HG03457 (cell line): Measurements from ENCODE around the gene SEC31B.

Source experiments
- ATAC-seq: cut with Tn5 transposase; IDR thresholded peaks from one replicate; pipeline ENCODE4 v1.9.1; 2021; ENCODE audit warnings: moderate number of reproducible peaks; ENCODE audit not compliant: unreplicated experiment

Gene SEC31B

DNA sequence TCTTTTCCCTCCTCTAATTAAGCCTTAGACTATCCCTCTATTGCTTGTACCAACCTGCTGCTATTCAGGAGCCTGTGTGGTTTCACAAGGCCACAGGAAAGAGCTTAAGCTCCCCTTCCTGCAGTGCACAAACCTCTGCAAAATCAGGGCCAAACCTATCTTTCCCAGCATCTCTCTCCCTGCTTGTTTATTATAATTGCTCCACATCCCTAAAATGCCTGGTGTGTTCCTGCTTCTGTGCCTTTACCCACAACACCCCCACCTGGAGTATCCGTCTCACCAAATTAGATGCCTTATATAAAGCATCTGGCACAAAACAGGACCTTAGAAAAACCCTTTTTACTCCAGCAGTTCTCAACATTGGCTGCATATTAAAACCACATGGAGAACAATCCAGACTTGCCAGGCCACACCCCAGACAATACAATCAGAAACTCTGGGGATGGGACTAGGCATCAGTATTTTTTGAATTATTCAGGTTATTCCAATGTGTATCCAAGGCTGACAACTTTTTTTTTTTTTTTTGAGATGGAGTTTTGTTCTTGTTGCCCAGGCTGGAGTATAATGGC lies 16.7 kb downstream of the SEC31B start:
- no peak for ATAC-seq

GRCh38 chr10:100501423-100501822 lies 18.2 kb downstream of the SEC31B start:
- ATAC-seq = no peak

GRCh38 chr10:100498059-100498458 lies 21.6 kb downstream of the SEC31B start:
- ATAC-seq = no peak

- ATAC-seq = no peak
These were observed 23.1 kb downstream of the SEC31B start for GRCh38 chr10:100496567-100496966.

GRCh38 chr10:100490531-100490930 lies 29.1 kb downstream of the SEC31B start:
- ATAC-seq = no peak

DNA sequence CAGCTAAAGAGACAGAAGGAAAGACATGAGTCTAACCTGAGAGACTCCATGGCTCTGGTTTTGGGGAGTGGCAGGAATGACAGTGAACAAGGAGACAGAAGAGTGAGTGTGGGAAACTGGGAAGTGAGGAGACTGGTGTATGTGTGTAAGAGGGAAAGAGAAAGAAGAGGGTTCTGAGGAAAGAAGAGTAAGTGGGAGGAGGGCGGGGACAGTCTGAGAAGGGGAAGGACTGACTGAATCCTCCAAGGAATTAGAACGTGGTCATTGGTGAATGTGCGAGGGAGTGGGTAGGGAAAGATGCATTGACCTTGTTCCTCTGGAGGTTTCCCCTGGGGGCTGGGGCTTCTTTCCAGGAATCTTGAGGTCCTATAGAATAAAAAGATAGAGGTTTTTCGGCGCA lies 30.3 kb downstream of the SEC31B start:
- no peak for ATAC-seq

GRCh38 chr10:100487529-100487928 lies 32.1 kb downstream of the SEC31B start:
- ATAC-seq = no peak

DNA sequence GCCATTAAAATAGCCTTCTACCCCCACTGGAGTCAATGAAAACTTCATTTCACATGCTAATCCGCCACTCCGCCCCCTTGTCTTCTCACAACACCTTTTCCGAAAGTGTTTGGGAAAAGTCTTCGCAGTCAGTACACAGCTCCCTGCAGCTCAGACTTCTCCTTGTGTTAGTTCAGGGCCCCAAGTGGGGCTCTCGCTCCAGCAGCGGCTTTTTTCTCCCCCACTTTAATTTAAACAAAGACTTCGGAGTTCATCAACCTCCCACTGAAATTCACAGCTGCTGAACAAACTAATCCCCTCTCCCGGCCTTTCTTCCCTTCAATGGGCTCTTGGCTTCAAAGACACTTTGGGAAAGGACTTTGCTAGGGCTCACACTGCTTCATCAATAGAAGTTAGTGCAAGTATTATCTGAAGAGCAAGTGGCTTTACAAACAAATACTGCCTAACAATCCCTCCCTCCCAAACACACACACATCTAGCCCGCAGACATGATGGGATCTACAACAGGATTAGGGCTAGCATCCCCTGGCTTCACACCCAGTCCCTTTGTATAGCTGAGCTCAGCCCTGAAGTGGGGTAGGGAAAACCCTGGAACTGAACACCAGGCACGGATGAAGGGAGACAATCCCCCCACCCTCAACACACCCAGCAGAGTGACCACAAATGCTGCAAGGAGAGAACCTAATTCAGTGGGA lies 33.7 kb downstream of the SEC31B start:
- ATAC-seq = no peak

GRCh38 chr10:100485366-100485765 lies 34.3 kb downstream of the SEC31B start:
- no peak for ATAC-seq

GRCh38 chr10:100483876-100484666 lies 35.6 kb downstream of the SEC31B start:
- ATAC-seq = no peak

DNA sequence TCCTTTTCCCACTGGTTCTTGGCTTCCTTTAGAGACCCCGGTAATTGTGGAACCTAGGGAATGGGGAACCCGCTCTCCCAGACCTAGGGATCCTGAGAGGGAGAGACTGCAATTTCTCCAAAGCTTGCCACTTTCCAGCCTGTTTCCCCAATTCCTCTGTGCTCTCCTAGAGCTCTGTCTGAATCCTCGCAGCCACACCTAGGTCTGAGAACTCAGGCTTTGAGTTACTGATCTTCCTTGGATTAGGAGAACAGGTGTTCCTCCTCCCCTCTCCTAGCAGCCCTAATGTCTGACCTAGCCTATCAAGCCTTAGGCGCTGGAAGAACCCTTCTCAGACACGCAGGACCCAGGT lies 36.9 kb downstream of the SEC31B start:
- no peak for ATAC-seq

- ATAC-seq = no peak
These were observed 37.4 kb downstream of the SEC31B start for GRCh38 chr10:100482181-100482833.

DNA sequence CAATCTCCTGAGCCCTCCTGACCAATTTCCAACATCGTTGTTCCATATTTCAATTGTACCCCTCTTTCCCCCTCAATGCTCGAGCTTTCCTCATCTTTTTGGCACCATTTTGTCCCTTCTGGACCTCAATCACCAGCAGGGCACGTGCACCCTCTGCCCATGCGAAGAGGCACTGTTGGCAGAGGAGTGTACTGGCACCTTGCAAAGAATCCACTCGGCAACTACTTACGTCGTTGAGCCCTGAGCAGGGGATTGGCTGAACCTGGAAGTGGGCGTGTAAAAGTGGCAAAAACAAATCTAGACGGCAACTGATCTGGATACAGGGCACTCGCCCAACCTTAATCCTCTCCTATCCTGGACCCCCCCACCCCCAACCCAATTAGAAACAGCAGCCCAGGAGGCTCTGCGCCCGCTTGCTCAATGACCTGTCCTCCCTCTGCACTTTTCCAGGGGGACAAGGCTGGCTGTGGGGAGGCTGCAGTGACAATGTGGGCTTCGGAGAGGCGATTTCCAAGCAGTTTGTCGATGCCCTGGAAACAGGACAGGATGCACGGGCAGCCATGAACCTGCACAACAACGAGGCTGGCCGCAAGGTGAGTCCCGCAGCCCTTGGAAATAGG lies 38.1 kb downstream of the SEC31B start:
- ATAC-seq = peak; percentile 95

- ATAC-seq = no peak
These were observed 39.7 kb downstream of the SEC31B start for GRCh38 chr10:100480002-100480401.

- ATAC-seq = no peak
These were observed 40.6 kb downstream of the SEC31B start for GRCh38 chr10:100479037-100479436.

DNA sequence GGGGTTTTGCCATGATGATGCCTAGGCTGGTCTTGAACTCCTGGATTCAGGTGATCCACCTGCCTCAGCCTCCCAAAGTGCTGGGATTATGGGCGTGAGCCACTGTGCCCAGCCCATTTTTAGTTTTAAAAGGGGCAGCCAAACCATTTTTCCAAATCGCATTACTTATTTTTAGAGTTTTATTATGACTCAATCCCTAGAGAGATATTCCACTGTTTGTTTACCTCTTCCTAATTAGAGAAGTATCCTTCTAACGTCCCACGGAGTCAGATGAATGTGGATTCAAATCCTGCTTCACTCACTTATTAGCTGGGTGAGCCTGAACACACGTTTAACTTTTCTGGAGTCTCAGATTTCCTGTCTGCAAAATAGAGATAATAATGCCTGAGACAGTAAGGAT lies 41.7 kb downstream of the SEC31B start:
- ATAC-seq = no peak

- ATAC-seq = no peak
These were observed 49.3 kb downstream of the SEC31B start for GRCh38 chr10:100470367-100470766.

DNA sequence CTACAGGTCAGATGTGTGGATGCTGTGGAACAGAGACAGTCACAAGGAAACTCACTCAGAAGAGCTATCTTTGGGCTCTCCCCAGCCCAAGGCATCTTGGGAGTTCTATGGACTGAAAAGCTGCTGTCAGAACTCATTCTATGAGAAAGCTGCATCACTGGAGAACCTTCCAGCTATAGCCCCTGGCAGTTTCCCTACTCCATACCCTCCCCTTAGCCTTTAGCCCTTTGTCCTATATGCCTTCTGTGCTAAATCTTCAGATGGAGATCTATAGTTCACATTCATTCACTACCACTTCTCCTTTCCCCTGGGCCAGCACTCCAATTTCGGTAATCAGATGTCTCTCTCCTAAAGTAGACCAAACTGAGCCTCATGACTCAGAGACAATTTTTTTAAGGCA lies 49.9 kb downstream of the SEC31B start:
- ATAC-seq = no peak

- ATAC-seq = no peak
These were observed 50.7 kb downstream of the SEC31B start for GRCh38 chr10:100468978-100469377.

DNA sequence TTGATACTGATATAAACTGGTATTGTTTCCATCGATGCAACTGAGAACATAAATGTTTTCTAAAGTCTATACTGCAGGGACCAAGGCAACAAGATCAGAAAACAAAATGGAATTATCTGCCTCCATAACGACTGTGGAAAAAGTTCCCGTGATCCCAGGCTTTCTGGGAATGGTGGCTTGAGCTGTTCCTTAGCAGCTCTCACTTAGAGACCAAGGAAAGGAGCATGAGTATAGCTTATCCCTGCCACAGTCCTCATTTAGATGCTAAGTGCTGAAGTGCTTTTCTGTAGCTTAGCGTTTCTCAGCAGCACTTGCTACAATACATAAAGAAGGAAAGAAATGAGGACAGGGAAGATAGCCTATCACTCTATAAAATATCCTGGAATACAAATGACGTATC lies 51.3 kb downstream of the SEC31B start:
- no peak for ATAC-seq

DNA sequence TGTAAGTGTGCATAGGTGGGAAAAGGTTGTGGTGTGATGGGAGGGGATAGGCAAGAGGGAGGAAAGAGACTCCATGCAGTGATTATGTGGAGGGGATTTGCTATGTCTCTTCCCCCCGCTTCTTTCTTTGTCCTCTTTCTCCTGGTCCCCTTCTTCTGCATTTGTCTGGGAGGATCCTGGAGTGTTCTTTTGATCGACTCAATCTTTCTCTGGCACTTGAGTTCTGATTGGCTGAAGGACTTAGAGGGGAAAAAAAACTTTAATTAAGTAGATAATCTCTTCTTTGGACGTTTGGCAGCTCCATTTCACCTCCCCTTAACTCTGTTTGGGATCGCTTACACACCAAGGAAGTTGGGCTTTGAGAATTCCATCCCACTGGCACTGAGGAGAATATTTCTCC lies 57.0 kb downstream of the SEC31B start, which contains the start of gene WNT8B:
Gene WNT8B (plus strand): TSS at position 301 of the 400 bp plus-strand sequence. CDS start 160 bp downstream, outside the sequence.
- ATAC-seq = no peak
